GM19099 (cell line): ENCODE measurements around the gene FLYWCH2.

Experiments used
- POLR2A ChIP-seq: IDR thresholded peaks from 3 replicates; pipeline ENCODE4 v1.6.1; 2011; ENCODE audit warnings: low read depth; ENCODE audit not compliant: insufficient read length; ENCODE audit errors: extremely low read depth

FLYWCH2 gene

DNA sequence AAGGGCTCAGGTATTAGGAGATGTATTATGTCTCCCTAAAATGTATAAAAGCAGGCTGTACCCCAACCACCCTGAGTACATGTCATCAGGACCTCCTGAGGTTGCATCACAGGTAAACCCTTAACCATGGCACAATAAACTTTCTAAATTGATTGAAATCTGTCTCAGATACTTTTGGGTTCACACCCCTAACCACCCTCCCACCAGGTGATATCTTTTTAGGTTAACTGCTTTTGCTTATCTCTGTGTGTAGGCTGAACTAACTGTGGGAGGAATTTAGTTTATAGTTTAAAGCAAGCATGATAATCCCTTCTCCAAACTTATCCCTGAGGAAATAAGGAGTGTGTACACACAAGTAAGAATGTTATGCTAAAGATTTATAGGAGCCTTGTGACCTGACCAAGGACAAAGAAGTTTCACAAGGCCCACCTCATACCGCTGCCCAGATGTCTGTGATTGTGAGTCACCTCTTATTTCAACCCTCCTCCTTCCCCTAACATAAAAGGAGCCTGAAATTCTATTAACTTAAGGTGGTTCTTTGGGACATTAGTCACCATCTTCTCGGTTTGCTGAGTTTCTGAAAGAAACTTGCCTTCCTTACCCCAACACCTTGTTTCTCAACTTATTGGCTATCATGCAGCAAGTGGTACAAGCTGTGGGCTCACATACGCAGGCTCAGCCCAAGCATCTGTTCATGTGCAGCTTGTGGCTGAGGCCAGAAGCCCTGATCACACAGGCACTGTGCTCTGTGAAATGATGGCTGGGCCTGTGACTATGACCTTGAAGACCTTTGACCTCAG lies 36.3 kb upstream of the FLYWCH2 start:
- TF ChIP-seq POLR2A: no peak

DNA sequence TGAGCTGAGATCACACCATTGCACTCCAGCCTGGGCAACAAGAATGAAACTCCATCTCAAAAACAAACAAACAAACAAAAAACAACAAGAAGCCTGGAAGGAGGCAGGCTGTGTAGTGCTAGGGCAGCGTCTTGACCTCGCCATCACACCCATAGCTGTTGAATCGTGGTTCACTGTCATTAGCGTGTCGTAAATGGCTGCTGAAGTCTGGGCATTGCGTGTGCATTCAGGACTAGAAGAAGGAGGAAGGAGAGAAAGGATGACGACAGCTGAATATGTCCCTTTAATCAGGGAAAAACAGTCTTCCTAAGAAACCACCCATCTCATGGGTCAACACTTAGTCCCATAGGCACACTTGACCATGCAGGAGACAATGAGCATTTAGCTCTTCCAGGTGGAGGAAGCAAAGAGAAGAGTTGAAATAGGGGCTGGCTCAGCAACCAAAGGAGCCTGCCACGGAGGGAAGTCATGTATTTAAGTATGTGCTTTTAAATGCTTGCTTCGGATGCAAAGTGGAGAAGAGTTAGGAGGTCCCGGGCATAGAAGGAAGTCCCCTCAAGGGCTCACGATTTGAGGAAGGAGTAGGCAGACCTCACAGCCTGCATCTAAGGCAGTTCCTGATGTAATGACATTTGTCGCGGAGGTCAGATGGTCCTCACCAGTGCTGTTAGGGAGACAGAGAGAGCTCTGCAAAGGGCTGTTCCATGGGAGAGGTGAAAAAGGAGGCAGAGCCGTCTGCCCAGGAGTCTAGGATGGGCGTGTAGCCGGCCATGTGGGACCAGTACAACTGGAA lies 33.9 kb upstream of the FLYWCH2 start:
- TF ChIP-seq POLR2A: no peak

DNA sequence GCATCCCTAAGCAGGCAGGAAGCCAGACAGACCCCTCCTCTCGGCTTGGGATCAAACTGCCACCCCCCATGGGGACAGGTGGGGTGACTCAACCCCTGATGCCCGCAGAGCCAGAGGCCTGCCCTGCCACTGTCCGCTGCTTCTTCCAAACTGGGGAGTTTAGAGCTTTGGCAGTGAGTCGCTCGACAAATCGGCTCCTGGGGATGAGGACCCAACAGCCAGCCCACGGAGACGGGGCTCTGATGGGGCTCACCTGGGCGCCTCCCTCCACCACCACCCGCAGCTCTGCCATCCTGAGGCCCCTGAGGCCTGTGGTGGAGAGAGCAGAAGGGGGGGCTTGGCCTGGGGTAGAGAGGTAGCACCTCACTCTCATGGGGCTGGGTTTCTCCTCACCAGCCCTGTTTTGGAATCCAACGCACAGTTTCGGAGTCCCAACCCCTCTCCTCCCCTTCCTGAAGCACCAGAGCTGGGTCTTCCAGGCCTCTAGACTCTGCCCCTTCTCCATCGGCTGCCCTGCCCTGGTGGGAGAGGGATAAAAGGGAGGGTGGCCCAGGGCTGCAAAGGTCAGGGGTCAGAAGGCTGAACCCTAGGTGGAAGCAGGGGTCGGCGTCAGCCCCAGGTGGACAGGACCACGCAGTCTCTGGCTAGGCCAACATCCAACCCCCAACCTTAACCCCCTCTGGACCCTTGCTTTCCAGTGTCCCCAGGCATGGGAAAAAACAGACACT lies 30.8 kb upstream of the FLYWCH2 start:
- no peak for TF ChIP-seq POLR2A

GRCh38 chr16:2852731-2853507 lies 30.1 kb upstream of the FLYWCH2 start:
- TF ChIP-seq POLR2A: no peak

- no peak for TF ChIP-seq POLR2A
Observed at GRCh38 chr16:2853531-2854073, 29.4 kb upstream of the FLYWCH2 start.

DNA sequence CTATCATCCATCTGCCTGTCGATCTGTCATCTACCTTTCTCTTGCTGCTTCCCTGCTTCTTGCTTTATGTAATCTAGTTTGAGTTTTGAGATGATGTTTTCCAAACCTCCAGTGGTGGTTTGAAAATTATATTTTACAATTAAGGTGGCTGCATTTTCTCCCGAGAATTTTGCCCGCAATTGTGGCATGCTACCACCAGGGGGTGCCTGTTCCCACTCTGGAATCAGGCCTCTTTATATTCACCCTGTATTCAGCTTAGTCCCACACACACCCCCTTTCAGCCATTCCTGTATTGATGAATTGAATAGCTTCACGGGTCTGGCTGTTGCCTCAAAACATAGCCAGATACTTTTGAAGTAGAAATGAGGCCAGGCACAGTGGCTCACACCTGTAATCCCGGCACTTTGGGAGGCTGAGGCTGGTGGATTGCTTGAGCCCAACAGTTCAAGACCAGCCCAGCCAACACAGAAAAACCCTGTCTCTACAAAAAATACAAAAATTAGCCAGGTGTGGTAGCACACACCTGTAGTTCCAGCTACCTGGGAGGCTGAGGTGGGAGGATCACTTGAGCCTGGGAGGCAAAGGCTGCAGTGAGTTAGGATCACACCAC lies 28.2 kb upstream of the FLYWCH2 start:
- no peak for TF ChIP-seq POLR2A

- TF ChIP-seq POLR2A: no peak
Observed at GRCh38 chr16:2855536-2855935, 27.5 kb upstream of the FLYWCH2 start.

DNA sequence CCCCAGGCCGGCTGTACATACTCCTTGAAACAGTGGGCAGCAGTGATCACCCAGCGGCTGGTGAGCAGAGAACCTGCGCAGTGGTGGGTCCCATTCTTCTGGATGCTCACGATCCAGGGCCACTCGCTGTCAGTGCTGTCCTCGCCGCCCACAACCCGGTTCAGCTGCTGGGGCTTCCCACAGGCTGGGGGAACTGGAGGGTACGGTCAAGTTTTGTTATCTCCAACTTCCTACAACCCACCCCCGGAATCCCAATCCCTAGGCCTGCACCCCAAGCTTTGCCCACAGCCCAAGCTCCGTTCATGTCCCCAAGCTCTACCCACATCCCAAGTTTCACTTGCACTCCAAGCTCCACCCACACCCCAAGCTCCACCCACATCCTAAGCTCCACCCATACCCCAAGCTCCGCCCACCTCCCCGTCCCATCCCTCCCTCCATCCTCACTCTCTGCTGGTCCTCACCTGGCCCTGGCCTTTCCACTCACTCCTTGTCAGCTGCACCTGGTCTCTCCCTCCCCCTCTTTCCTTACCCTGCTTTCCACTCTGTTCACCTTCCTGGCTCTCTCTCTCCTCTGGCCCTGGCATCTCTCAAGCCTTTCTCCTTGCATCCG lies 26.8 kb upstream of the FLYWCH2 start:
- TF ChIP-seq POLR2A: no peak

DNA sequence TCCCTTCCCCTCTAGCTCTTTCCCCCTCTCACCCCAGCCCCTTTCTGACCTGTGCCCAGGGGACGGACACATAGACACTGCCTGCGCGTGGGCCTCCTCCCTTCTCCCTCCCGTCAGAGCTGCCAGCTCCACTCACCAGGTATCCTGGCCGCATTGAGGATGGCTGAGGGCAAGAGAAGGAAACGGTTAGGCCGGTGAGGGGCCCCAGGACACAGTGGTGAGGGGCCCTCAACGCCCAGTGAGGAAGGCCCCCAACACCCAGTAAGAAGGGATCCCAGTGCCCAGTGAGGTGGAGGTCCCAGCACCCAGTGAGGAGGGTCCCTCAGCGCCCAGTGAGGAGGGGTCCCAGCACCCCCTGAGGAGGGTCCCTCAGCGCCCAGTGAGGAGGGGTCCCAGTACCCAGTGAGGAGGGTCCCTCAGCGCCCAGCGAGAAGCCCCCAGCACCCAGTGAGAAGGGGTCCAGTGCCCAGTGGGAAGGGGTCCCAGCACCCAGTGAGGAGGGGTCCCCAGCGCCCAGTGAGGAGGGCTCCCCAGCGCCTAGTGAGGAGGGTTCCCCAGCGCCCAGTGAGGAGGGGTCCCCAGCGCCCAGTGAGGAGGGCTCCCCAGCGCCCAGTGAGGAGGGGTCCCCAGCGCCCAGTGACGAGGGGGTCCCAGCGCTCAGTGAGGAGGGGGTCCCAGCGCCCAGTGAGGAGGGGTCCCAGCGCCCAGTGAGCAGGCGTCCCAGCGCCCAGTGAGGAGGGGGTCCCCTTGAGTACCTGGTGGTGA lies 26.1 kb upstream of the FLYWCH2 start:
- no peak for TF ChIP-seq POLR2A

- TF ChIP-seq POLR2A: no peak
Observed at GRCh38 chr16:2857451-2858244, 25.4 kb upstream of the FLYWCH2 start, which contains the start of gene PRSS22. Gene PRSS22 (minus strand): TSS chr16:2858170. CDS start chr16:2858104, 66 bp downstream.

GRCh38 chr16:2858245-2859025 lies 24.6 kb upstream of the FLYWCH2 start:
- no peak for TF ChIP-seq POLR2A

DNA sequence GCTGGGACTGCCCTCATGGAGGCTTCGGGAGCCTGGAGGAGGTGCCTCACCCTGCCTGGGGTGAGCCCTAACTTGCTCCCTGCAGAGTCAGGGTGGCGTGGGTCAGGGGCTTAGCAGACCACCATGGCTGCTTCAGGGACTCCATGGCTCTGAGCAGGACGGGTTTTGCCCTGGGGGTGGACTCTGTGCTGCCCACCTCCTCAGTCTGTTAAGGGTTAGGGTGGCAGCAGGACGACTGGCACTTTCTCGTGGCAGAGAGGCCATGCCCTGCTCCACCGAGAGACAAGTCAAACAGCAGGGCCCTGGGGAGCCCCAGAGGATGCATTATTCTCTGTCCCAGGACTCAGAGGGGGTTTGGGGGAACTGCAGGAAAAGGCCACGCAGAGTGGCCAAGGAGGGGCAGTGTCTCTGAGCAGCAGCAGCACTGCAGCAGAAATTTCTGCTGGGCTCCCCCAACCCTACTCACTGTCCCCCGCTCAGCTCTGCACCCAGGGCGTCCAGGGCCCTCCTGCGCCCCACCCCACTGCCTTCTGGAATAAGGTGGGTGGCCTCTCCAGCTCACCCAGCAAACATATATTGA lies 23.2 kb upstream of the FLYWCH2 start:
- TF ChIP-seq POLR2A: no peak
